PC-9 (cell line): ENCODE data around the gene ZFAND3. TPM values are rescaled to one million over a fixed set of nuclear protein-coding genes. Genes with fewer than 3 reads are reported as not detected.

Experiments used
- BruUV-seq: library from RNA; stranded (reverse); fragments of 400-500 nt; replicated peaks from 2 replicates; lab custom pipeline; 2021; lab: Mats Ljungman, UMichigan
- CTCF ChIA-PET: fragments of 300-600 bp; sonication (Branson Sonifier 250); formaldehyde crosslinking; loops from one replicate; lab custom pipeline; 2022; ENCODE audit warnings: antibody characterized with exemption; lab: Charles Lee
- POLR2A ChIA-PET: fragments of 300-600 bp; sonication (Branson Sonifier 250); formaldehyde crosslinking; loops from one replicate; lab custom pipeline; 2022; ENCODE audit warnings: antibody characterized with exemption; ENCODE audit not compliant: unreplicated experiment; lab: Charles Lee
- DNase-seq, 2 experiments: peaks; one replicate each; pipeline versions ENCODE4 v3.0.0 to v3.0.0-alpha.2; 2015 to 2022; ENCODE audit warnings: mixed read lengths in 1 of 2
- H2AFZ ChIP-seq: fragments of 200-600 bp; sonication (generic); 2 replicates; pipeline ENCODE4 v1.8.1; 2017; ENCODE audit warnings: antibody characterized with exemption
- H3F3A ChIP-seq: fragments of 200-600 bp; sonication (generic); 2 replicates; pipeline ENCODE4 v1.8.1; 2017; ENCODE audit warnings: antibody characterized with exemption, mild to moderate bottlenecking, low read depth; ENCODE audit not compliant: insufficient read depth
- H3K27ac ChIP-seq: fragments of 200-600 bp; sonication (generic); 2 replicates; pipeline ENCODE4 v1.6.1; 2016; ENCODE audit warnings: mixed run types
- H3K27me3 ChIP-seq: fragments of 200-600 bp; sonication (generic); 2 replicates; pipeline ENCODE4 v1.6.1; 2016; ENCODE audit warnings: low read depth, mixed run types; ENCODE audit not compliant: insufficient read depth
- H3K36me3 ChIP-seq: fragments of 200-600 bp; sonication (generic); 2 replicates; pipeline ENCODE4 v1.6.1; 2016; ENCODE audit warnings: low read depth, mixed run types
- H3K4me1 ChIP-seq: fragments of 200-600 bp; sonication (generic); replicated peaks from 2 replicates; pipeline ENCODE4 v1.6.1; 2016; ENCODE audit warnings: mixed run types; ENCODE audit not compliant: insufficient read depth
- H3K4me2 ChIP-seq: fragments of 200-600 bp; sonication (generic); 2 replicates; pipeline ENCODE4 v1.6.1; 2017; ENCODE audit warnings: mixed run types
- H3K4me3 ChIP-seq: fragments of 200-600 bp; sonication (generic); 2 replicates; pipeline ENCODE4 v1.6.1; 2016; ENCODE audit warnings: mixed run types
- H3K79me2 ChIP-seq: fragments of 200-600 bp; sonication (generic); 2 replicates; pipeline ENCODE4 v1.6.1; 2017; ENCODE audit warnings: low read depth, mixed run types
- H3K9me2 ChIP-seq: fragments of 200-600 bp; sonication (generic); 2 replicates; pipeline ENCODE4 v1.8.1; 2017; ENCODE audit warnings: mild to moderate bottlenecking; ENCODE audit not compliant: insufficient read depth
- H3K9me3 ChIP-seq: fragments of 200-600 bp; sonication (generic); 2 replicates; pipeline ENCODE4 v1.8.1; 2016; ENCODE audit warnings: low read depth; ENCODE audit not compliant: insufficient read depth
- H4K20me1 ChIP-seq: fragments of 200-600 bp; sonication (generic); 2 replicates; pipeline ENCODE4 v1.8.1; 2017; ENCODE audit not compliant: insufficient read depth
- CTCF ChIP-seq: fragments of 200-600 bp; sonication (generic); conservative IDR thresholded peaks from 2 replicates; pipeline ENCODE4 v1.6.1; 2017; ENCODE audit warnings: mixed run types, antibody characterized with exemption, mild to moderate bottlenecking, moderate library complexity
- EZH2 ChIP-seq: fragments of 200-600 bp; sonication (generic); IDR thresholded peaks from 2 replicates; pipeline ENCODE4 v1.8.0; 2017; ENCODE audit warnings: antibody characterized with exemption, low read depth
- intact Hi-C: fragments of 100-400 bp; cut with micrococcal nuclease; formaldehyde crosslinking; loops from one replicate; pipeline ENCODE4 v1.10.0; 2022; ENCODE audit not compliant: unreplicated experiment
- total RNA-seq: library from RNA; stranded (reverse); gene quantifications from 2 replicates; pipeline ENCODE4 v1.2.3, GENCODE V29; 2021

ZFAND3 gene
- total RNA-seq, 1 experiment from 2014 or later, result 46.8 TPM

GRCh38 chr6:38040254-38040653 lies 220.7 kb downstream of the ZFAND3 start:
- Histone ChIP-seq H3K36me3 (no peaks in the 10 kb centered on the region), H3K4me3 (no peak overlapping the region), H3K4me1 (0 out of 2 replicates have a peak, but pooled peaks cover 7% of the 10 kb centered on the region), H3K79me2 (peaks cover 7% of the 10 kb centered on the region; the same call in 1 of the 2 replicates), H4K20me1 (peaks cover 23% of the 10 kb centered on the region; the same call in 1 of the 2 replicates), H3K4me2 (no peak overlapping the region), H3K9me3 (no peaks in the 10 kb centered on the region), H3K27ac (no peak overlapping the region), H3K9me2 (no peaks in the 10 kb centered on the region), H3K27me3 (no peaks in the 10 kb centered on the region), H2AFZ (no peak overlapping the region), H3F3A (peaks cover 12% of the 10 kb centered on the region; the same call in 1 of the 2 replicates)
- no peak for DNase-seq
- TF ChIP-seq EZH2 (no peak), CTCF (no peak)
- CTCF ChIA-PET, result no interaction called here
- intact Hi-C loops, result no loop called here
- no TSS peak for BruUV-seq
- POLR2A ChIA-PET, result no interaction called here

- Histone ChIP-seq H3K9me2 (no peaks in the 10 kb centered on the region), H3K9me3 (no peaks in the 10 kb centered on the region), H3K79me2 (no peaks in the 10 kb centered on the region), H3K4me3 (no peak overlapping the region), H2AFZ (no peak overlapping the region), H3K27ac (no peak overlapping the region), H3K27me3 (no peaks in the 10 kb centered on the region), H3K36me3 (no peaks in the 10 kb centered on the region), H3K4me1 (no peaks in the 10 kb centered on the region), H4K20me1 (0 out of 2 replicates have a peak, but pooled peaks cover 21% of the 10 kb centered on the region), H3F3A (peaks cover 13% of the 10 kb centered on the region; the same call in 1 of the 2 replicates), H3K4me2 (no peak overlapping the region)
- ChIA-PET POLR2A (no interaction called here), CTCF (interaction anchor here (0.5 kb wide), 1 partner anchor 1142 kb away, joined by 13 read pairs; no protein-coding TSS in a partner anchor)
- DNase-seq, result no peak
- intact Hi-C loops, result no loop called here
- TF ChIP-seq EZH2 (no peak), CTCF (no peak)
- no TSS peak for BruUV-seq
Observed at GRCh38 chr6:38043259-38043753, 223.8 kb downstream of the ZFAND3 start.

GRCh38 chr6:38045701-38046305 lies 226.3 kb downstream of the ZFAND3 start:
- POLR2A ChIA-PET, result no interaction called here
- TF ChIP-seq CTCF (no peak), EZH2 (no peak)
- H3K4me1 ChIP-seq, result no peaks in the 10 kb centered on the region
- intact Hi-C loops, result no loop called here
- H3K4me2 ChIP-seq, result no peak overlapping the region
- H3K9me3 ChIP-seq, result no peaks in the 10 kb centered on the region
- no peak overlapping the region for H3K27ac ChIP-seq
- no peak for DNase-seq
- no peaks in the 10 kb centered on the region for H3K36me3 ChIP-seq
- no peaks in the 10 kb centered on the region for H3K9me2 ChIP-seq
- H4K20me1 ChIP-seq, result 0 out of 2 replicates have a peak, but pooled peaks cover 15% of the 10 kb centered on the region
- H2AFZ ChIP-seq, result no peak overlapping the region
- H3K27me3 ChIP-seq, result no peaks in the 10 kb centered on the region
- no TSS peak for BruUV-seq
- CTCF ChIA-PET, result interaction anchor here (0.5 kb wide), 1 partner anchor 133 kb away, joined by 7 read pairs; no protein-coding TSS in a partner anchor
- peaks cover 4% of the 10 kb centered on the region; the same call in 1 of the 2 replicates for H3F3A ChIP-seq
- H3K4me3 ChIP-seq, result no peak overlapping the region
- H3K79me2 ChIP-seq, result no peaks in the 10 kb centered on the region
